GM19239 (cell line): Measurements from ENCODE around the gene RFNG.

ENCODE experiments used
- DNase-seq: peaks from one replicate; pipeline ENCODE4 v3.0.0; 2011; ENCODE audit warnings: low spot score; ENCODE audit not compliant: insufficient read length
- FAIRE-seq: peaks from 2 replicates; lab custom pipeline; 2011; peaks lifted over from hg19 to GRCh38; lab: Jason Lieb, UNC

RFNG gene

DNA sequence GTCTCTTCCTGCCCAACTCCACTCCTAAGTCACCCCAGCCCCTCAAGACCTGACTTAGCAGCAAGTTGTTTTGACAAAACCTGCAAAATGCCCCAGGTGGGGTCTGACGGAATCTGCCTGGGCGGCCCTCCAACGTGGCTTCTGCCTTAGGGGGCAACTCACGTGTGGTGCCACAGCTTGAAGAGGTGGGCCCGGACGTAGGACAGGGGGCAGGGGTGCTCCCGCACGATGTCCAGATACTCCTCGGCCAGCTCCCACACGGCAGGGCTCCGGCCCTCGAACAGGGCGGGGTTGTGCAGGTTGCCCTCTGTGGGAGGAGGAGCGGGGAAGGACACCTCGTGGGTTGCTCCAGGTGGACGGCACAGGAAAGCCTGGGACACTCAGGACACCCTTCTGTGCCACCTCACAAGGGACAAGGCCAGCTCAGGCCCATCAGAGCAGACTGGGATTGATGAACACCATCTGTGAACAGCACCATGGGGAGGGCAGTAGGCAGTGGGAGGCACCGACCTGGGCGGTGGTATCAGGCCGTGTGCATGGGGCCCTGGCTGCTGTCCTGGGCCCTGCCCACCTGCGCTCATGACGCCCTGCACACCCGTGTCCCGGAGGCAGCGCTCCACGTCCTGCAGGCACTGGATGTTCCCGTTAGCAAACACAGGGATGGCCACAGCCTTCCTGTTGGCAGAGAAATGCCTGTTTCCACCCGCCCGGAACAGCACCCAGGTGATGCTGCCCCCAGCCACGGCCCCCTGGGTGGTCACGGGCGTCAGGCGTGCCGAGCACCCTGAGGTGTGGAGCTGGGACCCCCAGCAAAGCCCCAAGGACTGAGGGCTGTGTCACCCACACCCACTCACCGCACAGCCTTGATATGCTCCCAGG, 9.7 kb upstream of the RFNG start:
- FAIRE-seq (no peak), DNase-seq (no peak)

- DNase-seq (no peak), FAIRE-seq (no peak)
These were observed 9.0 kb upstream of the RFNG start for GRCh38 chr17:82060614-82061013.

- FAIRE-seq, result no peak
- no peak for DNase-seq
These were observed 8.4 kb upstream of the RFNG start for GRCh38 chr17:82060001-82060380.

DNA sequence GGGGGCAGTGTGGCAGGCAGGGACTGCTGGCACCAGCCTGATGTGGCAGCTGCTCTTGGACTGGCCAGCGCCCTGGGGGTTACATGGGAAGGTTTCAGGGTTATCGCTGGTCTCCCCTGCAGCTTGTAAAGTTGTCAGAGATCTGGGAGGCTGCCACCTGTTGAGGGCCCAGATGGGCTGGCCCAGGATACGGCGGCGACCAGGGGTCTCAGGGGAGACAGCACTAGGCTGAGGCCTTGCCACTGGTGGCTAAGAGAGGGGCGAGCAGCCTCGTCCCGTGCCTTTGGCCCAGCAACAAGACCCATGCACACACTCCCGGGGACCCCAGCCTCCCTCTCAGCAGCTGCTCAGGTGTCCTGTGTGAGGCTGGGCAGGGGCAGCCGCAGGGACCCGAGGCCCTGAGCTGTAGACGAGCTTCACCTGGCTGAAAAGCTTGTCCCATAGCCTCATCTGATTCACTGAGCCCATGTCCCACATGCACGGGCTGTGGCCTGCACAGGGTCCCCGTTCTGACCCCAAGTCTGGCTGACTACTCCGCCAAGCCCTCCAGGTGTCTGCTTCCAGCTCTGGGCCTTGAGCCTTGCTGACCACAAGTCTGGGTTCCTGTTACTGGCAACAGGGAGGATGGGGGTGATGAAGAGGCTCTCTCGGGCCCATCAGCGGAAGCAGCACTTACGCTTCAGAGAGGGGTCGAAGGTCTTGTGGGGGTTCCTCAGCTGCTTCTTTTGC, 7.8 kb upstream of the RFNG start:
- DNase-seq (no peak), FAIRE-seq (no peak)

GRCh38 chr17:82058855-82059249, 7.2 kb upstream of the RFNG start:
- FAIRE-seq (no peak), DNase-seq (no peak)

DNA sequence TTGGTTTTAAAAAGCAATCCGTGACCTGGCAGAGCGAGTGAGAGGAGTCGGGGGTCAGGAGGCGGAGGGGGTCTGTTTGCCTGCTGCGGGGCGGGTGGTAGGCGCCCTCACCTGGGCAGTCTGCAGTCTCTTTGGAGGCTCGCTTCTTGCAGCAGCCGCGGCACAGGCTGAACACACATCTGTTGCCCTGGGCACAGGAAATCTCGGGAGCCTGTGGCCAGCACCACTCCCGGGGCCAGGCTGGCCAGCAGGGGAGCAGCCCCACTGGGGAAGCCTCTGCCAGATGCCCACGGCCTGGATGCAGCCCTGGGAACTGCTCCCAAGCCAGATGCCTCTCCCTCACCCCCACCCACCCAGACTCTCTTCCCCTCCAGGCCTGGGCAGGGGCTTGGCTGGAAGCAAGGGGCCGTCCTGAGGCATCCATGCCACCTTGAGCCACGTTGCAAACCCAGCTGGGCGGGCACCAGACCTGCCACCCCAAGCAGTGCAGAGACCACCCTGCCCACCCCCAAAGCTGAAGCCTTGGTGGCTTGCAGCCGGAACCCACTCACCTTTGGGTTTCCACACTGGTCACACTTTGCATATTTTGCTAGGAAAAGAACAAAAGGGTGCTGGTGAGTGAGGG, 6.7 kb upstream of the RFNG start:
- FAIRE-seq, result no peak

GRCh38 chr17:82056729-82057621, 5.4 kb upstream of the RFNG start:
- DNase-seq (no peak), FAIRE-seq (no peak)

More for the DNA sequence above, 6.7 kb upstream of the RFNG start:
- DNase-seq, result no peak

GRCh38 chr17:82055965-82056728, 4.5 kb upstream of the RFNG start:
- DNase-seq, result no peak
- FAIRE-seq, result no peak

- FAIRE-seq (no peak), DNase-seq (no peak)
These were observed 3.7 kb upstream of the RFNG start for GRCh38 chr17:82055023-82055964.

DNA sequence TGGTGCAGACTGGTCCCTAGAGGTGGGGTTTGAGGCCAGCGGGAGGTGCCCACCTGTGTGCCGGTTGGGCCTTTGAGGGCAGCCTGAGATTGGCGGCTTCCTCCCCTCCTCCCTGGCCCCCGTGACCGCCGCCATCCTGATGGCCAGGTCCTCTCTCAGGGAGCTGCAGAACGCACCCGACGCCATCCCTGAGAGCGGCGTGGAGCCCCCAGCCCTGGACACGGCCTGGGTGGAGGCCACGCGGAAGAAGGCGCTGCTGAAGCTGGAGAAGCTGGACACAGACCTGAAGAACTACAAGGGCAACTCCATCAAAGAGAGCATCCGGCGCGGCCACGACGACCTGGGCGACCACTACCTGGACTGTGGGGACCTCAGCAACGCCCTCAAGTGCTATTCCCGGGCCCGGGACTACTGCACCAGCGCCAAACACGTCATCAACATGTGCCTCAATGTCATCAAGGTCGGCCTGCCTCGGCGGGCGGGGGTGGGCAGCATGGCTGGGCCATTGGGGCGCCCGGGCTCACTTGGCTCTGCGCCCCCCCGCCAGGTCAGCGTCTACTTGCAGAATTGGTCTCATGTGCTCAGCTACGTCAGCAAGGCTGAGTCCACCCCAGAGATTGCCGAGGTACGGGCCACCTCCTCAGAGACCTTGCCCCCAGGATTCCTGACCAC, 2.9 kb upstream of the RFNG start:
- no peak for FAIRE-seq
- no peak for DNase-seq

- no peak for FAIRE-seq
- DNase-seq, result no peak
These were observed 2.1 kb upstream of the RFNG start for GRCh38 chr17:82053556-82054263.

- no peak for DNase-seq
- no peak for FAIRE-seq
These were observed 1.5 kb upstream of the RFNG start for GRCh38 chr17:82053130-82053529.

DNA sequence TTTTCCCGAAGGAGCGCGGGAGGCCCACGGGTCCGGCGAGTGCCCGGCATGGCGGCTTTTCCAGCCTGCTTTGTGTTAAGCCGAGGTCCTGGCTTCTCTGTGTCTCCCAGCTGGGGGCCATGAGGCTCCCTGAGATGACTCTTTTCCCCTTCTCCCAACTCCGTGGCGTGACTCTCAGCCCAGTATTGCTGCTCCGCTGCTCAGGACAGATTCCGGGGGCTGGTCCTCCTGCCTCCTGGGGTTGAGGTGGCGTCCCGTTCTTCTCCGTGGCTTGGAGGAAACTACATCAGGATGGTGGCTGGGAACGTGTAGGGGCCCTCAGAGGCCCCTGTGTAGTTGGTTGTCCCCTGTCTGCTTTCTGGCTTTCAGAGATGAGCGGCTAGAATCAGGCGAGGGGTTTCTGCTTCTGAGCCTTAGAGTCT, 1.0 kb upstream of the RFNG start:
- DNase-seq (no peak), FAIRE-seq (no peak)

GRCh38 chr17:82050761-82051641, 610 bp downstream of the RFNG start:
- no peak for DNase-seq
- FAIRE-seq, result no peak

DNA sequence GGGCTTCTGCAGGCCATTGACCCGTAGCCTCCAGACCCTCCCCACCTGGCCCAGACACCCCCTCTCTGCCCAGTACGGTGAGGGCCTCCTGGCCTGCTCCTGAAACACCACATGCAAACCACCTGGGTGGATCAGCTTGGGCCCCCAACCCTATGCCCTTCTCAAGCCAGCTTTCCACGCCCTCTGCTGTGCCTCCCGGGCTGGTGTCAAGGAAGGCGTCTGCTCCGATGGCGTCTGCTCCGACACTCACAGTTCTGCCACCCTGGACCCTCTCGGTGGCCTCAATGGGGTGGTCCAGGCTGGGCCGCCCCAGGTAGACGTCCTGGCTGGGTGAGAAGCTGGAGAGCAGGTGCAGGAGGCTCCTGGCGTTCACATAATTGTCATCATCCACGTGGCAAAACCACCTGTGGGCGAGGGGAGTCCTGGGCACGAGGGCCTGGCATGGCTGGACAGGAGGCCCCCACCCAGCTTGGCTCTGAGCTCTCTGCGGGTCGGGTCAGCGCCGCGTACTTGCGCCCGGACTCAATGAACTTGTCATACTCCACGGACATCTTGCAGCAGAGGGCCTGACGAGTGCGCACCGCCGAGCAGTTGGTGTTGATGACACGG, 1.4 kb downstream of the RFNG start:
- FAIRE-seq (no peak), DNase-seq (no peak)

DNA sequence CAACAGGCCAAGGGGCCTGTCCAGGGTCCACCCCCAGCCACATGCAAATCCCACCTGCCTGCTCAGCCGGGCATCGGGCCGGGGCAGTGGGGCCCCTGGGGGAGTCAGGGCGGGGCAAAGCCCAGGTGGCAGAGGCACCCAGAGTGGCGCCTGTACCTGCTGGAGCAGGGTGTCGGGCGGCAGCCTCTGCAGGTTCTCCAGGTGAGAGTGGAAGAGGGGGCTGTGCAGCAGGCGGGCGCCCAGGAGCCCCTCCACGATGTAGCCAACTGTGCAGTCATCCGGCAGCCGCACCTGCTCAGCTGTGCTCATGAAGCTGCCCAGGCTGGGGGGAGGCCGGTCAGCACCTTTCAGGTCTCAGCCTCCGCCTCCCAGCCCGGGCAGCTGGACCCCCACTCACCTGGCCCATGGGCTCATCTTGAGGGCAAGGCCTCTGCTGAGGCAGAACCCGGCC, 2.1 kb downstream of the RFNG start:
- FAIRE-seq (no peak), DNase-seq (no peak)
